IMR-90 (cell line): ENCODE measurements around the gene GRN. TPM values are rescaled to one million over a fixed set of nuclear protein-coding genes. Genes with fewer than 3 reads are reported as not detected.

ENCODE experiments used
- ATAC-seq: fragments of 200-7000 bp; cut with Tn5 transposase; 2 replicates; pipeline ENCODE4 v1.9.1; 2020; ENCODE audit warnings: low read depth, mild to moderate bottlenecking, moderate library complexity
- BruUV-seq: library from RNA; stranded (reverse); fragments of 400-500 nt; replicated peaks from 2 replicates; lab custom pipeline; 2021; lab: Mats Ljungman, UMichigan
- CTCF ChIA-PET: fragments of 300-600 bp; formaldehyde crosslinking; extraction: SDS; loops from one replicate; lab custom pipeline; 2021; ENCODE audit warnings: antibody characterized with exemption; lab: Yijun Ruan, JAX
- POLR2A ChIA-PET: fragments of 300-600 bp; sonication (Branson Sonifier 250); formaldehyde crosslinking; loops from one replicate; lab custom pipeline; 2022; ENCODE audit warnings: antibody characterized with exemption; ENCODE audit not compliant: unreplicated experiment; lab: Charles Lee
- DNase-seq: peaks from one replicate; pipeline ENCODE4 v3.0.0; 2013
- H2AFZ ChIP-seq: replicated peaks from 2 replicates; pipeline ENCODE3; 2013; ENCODE audit warnings: low read length, mild to moderate bottlenecking; ENCODE audit not compliant: poor library complexity
- H2AK5ac ChIP-seq: 2 replicates; pipeline ENCODE4 v1.6.1; 2013; ENCODE audit warnings: low read depth, low read length, inconsistent platforms
- H2AK9ac ChIP-seq: replicated peaks from 2 replicates; pipeline ENCODE3; 2013; ENCODE audit warnings: mild to moderate bottlenecking, low read depth, low read length, moderate library complexity; ENCODE audit not compliant: poor library complexity
- H2BK120ac ChIP-seq: 2 replicates; pipeline ENCODE4 v1.6.1; 2013; ENCODE audit warnings: low read depth, low read length, inconsistent platforms
- H2BK15ac ChIP-seq: 3 replicates; pipeline ENCODE4 v1.6.1; 2013; ENCODE audit warnings: low read depth, low read length, inconsistent platforms
- H2BK20ac ChIP-seq: 2 replicates; pipeline ENCODE4 v1.6.1; 2013; ENCODE audit warnings: low read depth, mild to moderate bottlenecking, inconsistent platforms, low read length, moderate library complexity
- H2BK5ac ChIP-seq: 2 replicates; pipeline ENCODE4 v1.6.1; 2013; ENCODE audit warnings: mild to moderate bottlenecking, low read depth, low read length, inconsistent platforms; ENCODE audit not compliant: poor library complexity, severe bottlenecking
- H3K14ac ChIP-seq: replicated peaks from 2 replicates; pipeline ENCODE4 v1.6.1; 2013; ENCODE audit warnings: low read depth, low read length, inconsistent platforms
- H3K18ac ChIP-seq: 2 replicates; pipeline ENCODE4 v1.6.1; 2013; ENCODE audit warnings: low read depth, low read length, control low read depth
- H3K23ac ChIP-seq: 2 replicates; pipeline ENCODE4 v1.6.1; 2013; ENCODE audit warnings: low read depth, low read length, inconsistent platforms
- H3K27ac ChIP-seq: 2 replicates; pipeline ENCODE4 v1.5.1; 2013; ENCODE audit warnings: mild to moderate bottlenecking, control low read depth, low read length; ENCODE audit not compliant: insufficient read depth
- H3K27me3 ChIP-seq: 2 replicates; pipeline ENCODE4 v1.6.1; 2013; ENCODE audit warnings: low read length; ENCODE audit not compliant: control insufficient read depth, insufficient read depth
- H3K36me3 ChIP-seq: 2 replicates; pipeline ENCODE4 v1.6.1; 2013; ENCODE audit warnings: low read length, mixed read lengths; ENCODE audit not compliant: control insufficient read depth, insufficient read depth
- H3K4ac ChIP-seq: 2 replicates; pipeline ENCODE4 v1.6.1; 2013; ENCODE audit warnings: low read depth, low read length, inconsistent platforms
- H3K4me1 ChIP-seq: 2 replicates; pipeline ENCODE4 v1.6.1; 2013; ENCODE audit warnings: low read length, mixed read lengths; ENCODE audit not compliant: control insufficient read depth, insufficient read depth
- H3K4me2 ChIP-seq: 2 replicates; pipeline ENCODE4 v1.6.1; 2013; ENCODE audit warnings: low read depth, mild to moderate bottlenecking, control low read depth, low read length, moderate library complexity
- H3K4me3 ChIP-seq: 2 replicates; pipeline ENCODE4 v1.5.1; 2013; ENCODE audit warnings: low read depth, mild to moderate bottlenecking, control low read depth, low read length, moderate library complexity; ENCODE audit not compliant: insufficient read depth
- H3K56ac ChIP-seq: 2 replicates; pipeline ENCODE4 v1.6.1; 2013; ENCODE audit warnings: low read length, inconsistent platforms; ENCODE audit not compliant: insufficient read depth; ENCODE audit errors: extremely low read depth
- H3K79me1 ChIP-seq, 2 experiments: 2 replicates each; pipeline ENCODE4 v1.6.1; 2013; ENCODE audit warnings: low read length in 2 of 2, inconsistent platforms in 1 of 2, low read depth in 1 of 2
- H3K9ac ChIP-seq: 2 replicates; pipeline ENCODE4 v1.6.1; 2013; ENCODE audit warnings: low read depth, low read length, control low read depth
- H3K9me1 ChIP-seq: 2 replicates; pipeline ENCODE4 v1.6.1; 2013; ENCODE audit warnings: low read length, inconsistent platforms; ENCODE audit not compliant: insufficient read depth
- H3K9me3 ChIP-seq: 2 replicates; pipeline ENCODE4 v1.6.1; 2013; ENCODE audit warnings: low read length; ENCODE audit not compliant: control insufficient read depth, insufficient read depth
- H4K20me1 ChIP-seq: 2 replicates; pipeline ENCODE4 v1.6.1; 2013; ENCODE audit warnings: low read length, inconsistent platforms; ENCODE audit not compliant: insufficient read depth
- H4K5ac ChIP-seq: 2 replicates; pipeline ENCODE4 v1.6.1; 2013; ENCODE audit warnings: mild to moderate bottlenecking, low read depth, low read length, control low read depth
- H4K8ac ChIP-seq, 2 experiments: 2 replicates each; pipeline ENCODE4 v1.6.1; 2013; ENCODE audit warnings: low read depth in 2 of 2, low read length in 2 of 2, control low read depth in 1 of 2, inconsistent platforms in 1 of 2
- H4K91ac ChIP-seq: 2 replicates; pipeline ENCODE4 v1.6.1; 2013; ENCODE audit warnings: low read depth, low read length, inconsistent platforms; ENCODE audit not compliant: insufficient read depth
- BHLHE40 ChIP-seq: fragments of 150-350 bp; IDR thresholded peaks from 2 replicates; pipeline ENCODE4 v1.6.1; 2016; ENCODE audit warnings: mild to moderate bottlenecking, low read depth, low read length
- CEBPB ChIP-seq: IDR thresholded peaks from 2 replicates; pipeline ENCODE4 v1.6.1; 2012; ENCODE audit warnings: low read depth, low read length, improper control_type of control experiment
- FOS ChIP-seq: fragments of 150-350 bp; IDR thresholded peaks from 2 replicates; pipeline ENCODE4 v1.6.1; 2016; ENCODE audit warnings: low read depth, low read length
- MAFK ChIP-seq: IDR thresholded peaks from 2 replicates; pipeline ENCODE4 v1.6.1; 2012; ENCODE audit warnings: low read depth, low read length, improper control_type of control experiment
- MAZ ChIP-seq: IDR thresholded peaks from 2 replicates; pipeline ENCODE4 v1.6.1; 2012; ENCODE audit warnings: low read depth, mild to moderate bottlenecking, low read length, improper control_type of control experiment, moderate library complexity, borderline replicate concordance
- MXI1 ChIP-seq: IDR thresholded peaks from 2 replicates; pipeline ENCODE4 v1.6.1; 2012; ENCODE audit warnings: low read depth, mild to moderate bottlenecking, low read length, moderate library complexity, borderline replicate concordance
- NFE2L2 ChIP-seq: fragments of 150-350 bp; IDR thresholded peaks from 2 replicates; pipeline ENCODE4 v1.6.1; 2016; ENCODE audit warnings: low read depth, mild to moderate bottlenecking, low read length
- RAD21 ChIP-seq: IDR thresholded peaks from 2 replicates; pipeline ENCODE4 v1.6.1; 2012; ENCODE audit warnings: low read length, improper control_type of control experiment
- RCOR1 ChIP-seq: IDR thresholded peaks from 2 replicates; pipeline ENCODE4 v1.6.1; 2012; ENCODE audit warnings: mild to moderate bottlenecking, low read length, improper control_type of control experiment; ENCODE audit not compliant: insufficient replicate concordance
- RFX5 ChIP-seq: IDR thresholded peaks from 2 replicates; pipeline ENCODE4 v1.8.0; 2012; ENCODE audit warnings: low read depth, mild to moderate bottlenecking, low read length, moderate library complexity
- USF2 ChIP-seq: fragments of 150-350 bp; IDR thresholded peaks from 2 replicates; pipeline ENCODE4 v1.6.1; 2017; ENCODE audit warnings: mild to moderate bottlenecking, antibody characterized with exemption, low read length, low read depth
- WGBS, 2 experiments: methylation state at CpG; one replicate each; pipeline versions ENCODE4 v1.1.5 to v1.1.7; 2013; ENCODE audit warnings: missing lambda C conversion rate in 2 of 2; ENCODE audit not compliant: insufficient read length in 1 of 2; ENCODE audit errors: extremely low coverage in 2 of 2; 5-methylcytosine and 5-hydroxymethylcytosine counted together
- dilution Hi-C: fragments of 300-500 bp; cut with HindIII; formaldehyde crosslinking; loops from one replicate; pipeline ENCODE4 v1.14.3; 2018; ENCODE audit warnings: low sequenced_read_pairs; ENCODE audit not compliant: unreplicated experiment
- in situ Hi-C: fragments of 300-500 bp; cut with MboI; formaldehyde crosslinking; loops from 3 replicates; pipeline ENCODE4 v1.14.3; 2019; ENCODE audit warnings: low sequenced_read_pairs, inconsistent platforms, mixed read lengths
- intact Hi-C: fragments of 100-400 bp; cut with micrococcal nuclease; formaldehyde crosslinking; loops from 2 replicates; pipeline ENCODE4 v1.10.0; 2022
- polyA plus RNA-seq, 3 experiments: library from polyadenylated mRNA; depleted of rRNA; stranded (reverse); fragments of >200 nt; gene quantifications; 2 replicates each; pipeline ENCODE4 v1.2.3, GENCODE V29; 2012; ENCODE audit warnings: low replicate concordance in 1 of 3
- total RNA-seq: library from RNA; depleted of rRNA; stranded (reverse); fragments of >200 nt; gene quantifications from 2 replicates; pipeline ENCODE4 v1.2.3, GENCODE V29; 2012
- TF ChIP-seq, protein P1 (sequence below): fragments of 150-350 bp; IDR thresholded peaks from 2 replicates; pipeline ENCODE4 v1.6.1; 2016; ENCODE audit warnings: low read depth, mild to moderate bottlenecking, low read length, moderate library complexity, borderline replicate concordance

GRN gene
- total and polyA plus RNA-seq, 2 of the 4 experiments (the other 2 are of a cell fraction) = 38.9 to 494 TPM

DNA sequence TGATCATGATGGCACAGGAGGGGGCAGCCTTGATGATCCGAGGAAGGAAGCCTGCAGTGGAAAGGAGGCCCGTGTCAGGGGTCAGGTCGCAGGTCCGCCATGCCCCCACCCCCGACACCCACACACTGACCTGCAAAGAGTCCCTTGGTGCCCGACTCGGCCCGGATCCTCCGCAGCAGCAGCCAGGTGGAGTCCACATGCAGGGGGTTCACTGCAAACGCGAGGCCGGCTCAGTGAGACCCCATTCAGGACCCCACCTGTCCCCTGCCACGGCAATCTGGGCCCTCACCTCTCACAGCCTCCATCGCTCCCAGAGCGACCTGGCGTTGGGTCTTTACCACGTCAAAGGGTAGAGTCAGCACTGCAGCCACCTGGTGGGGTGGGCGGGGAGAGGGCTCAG, 25.0 kb upstream of the GRN start:
- no TSS peak for BruUV-seq
- H3K27ac ChIP-seq = no peak overlapping the region
- H2BK15ac ChIP-seq = no peak overlapping the region
- H3K23ac ChIP-seq = no peak overlapping the region
- peaks cover 6% of the 10 kb centered on the region for H3K9me1 ChIP-seq
- DNase-seq = no peak
- no peak for ATAC-seq
- POLR2A ChIA-PET = interaction anchor here (0.6 kb wide), 1 partner anchor 102 kb away, joined by 14 read pairs; no protein-coding TSS in a partner anchor
- no peak overlapping the region for H3K4me3 ChIP-seq
- H3K9ac ChIP-seq = no peak overlapping the region
- TF ChIP-seq RCOR1 (no peak), MAFK (no peak), RAD21 (no peak), CEBPB (no peak), USF2 (no peak), RFX5 (no peak), MXI1 (no peak), NFE2L2 (no peak), BHLHE40 (no peak), FOS (no peak), MAZ (no peak)
- TF ChIP-seq, protein P1, sequence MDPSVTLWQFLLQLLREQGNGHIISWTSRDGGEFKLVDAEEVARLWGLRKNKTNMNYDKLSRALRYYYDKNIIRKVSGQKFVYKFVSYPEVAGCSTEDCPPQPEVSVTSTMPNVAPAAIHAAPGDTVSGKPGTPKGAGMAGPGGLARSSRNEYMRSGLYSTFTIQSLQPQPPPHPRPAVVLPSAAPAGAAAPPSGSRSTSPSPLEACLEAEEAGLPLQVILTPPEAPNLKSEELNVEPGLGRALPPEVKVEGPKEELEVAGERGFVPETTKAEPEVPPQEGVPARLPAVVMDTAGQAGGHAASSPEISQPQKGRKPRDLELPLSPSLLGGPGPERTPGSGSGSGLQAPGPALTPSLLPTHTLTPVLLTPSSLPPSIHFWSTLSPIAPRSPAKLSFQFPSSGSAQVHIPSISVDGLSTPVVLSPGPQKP = no peak
- dilution Hi-C loops = no loop called here
- no peak overlapping the region for H2BK120ac ChIP-seq
- intact Hi-C loops = no loop called here
- CTCF ChIA-PET = no interaction called here
- peaks cover 7% of the 10 kb centered on the region for H3K4me1 ChIP-seq
- 94% methylated on average over 10 of the region's 18 CpGs; no CpG with 5 or more reads in 1 of the 2 experiments for WGBS, 2 experiments
- no peak overlapping the region for H4K91ac ChIP-seq
- H3K4ac ChIP-seq = no peak overlapping the region
- no peak overlapping the region for H2AK5ac ChIP-seq
- H3K56ac ChIP-seq = no peak overlapping the region
- peaks cover 11% of the 10 kb centered on the region for H4K20me1 ChIP-seq
- peaks cover 24% of the 10 kb centered on the region for H3K36me3 ChIP-seq
- in situ Hi-C loops = no loop called here
- no peak overlapping the region for H3K14ac ChIP-seq
- H2BK5ac ChIP-seq = no peak overlapping the region
- no peak overlapping the region for H2AFZ ChIP-seq
- peaks cover 5% of the 10 kb centered on the region for H3K9me3 ChIP-seq
- no peak overlapping the region for H4K8ac ChIP-seq
- H3K18ac ChIP-seq = no peak overlapping the region
- H4K5ac ChIP-seq = no peak overlapping the region
- no peak overlapping the region for H2BK20ac ChIP-seq
- H2AK9ac ChIP-seq = no peak overlapping the region
- H3K4me2 ChIP-seq = no peak overlapping the region
- H3K27me3 ChIP-seq = peaks cover 26% of the 10 kb centered on the region
- H3K79me1 ChIP-seq = peaks cover 5 to 19% of the 10 kb centered on the region in 2 experiments; a peak in 3 of 4 replicates
